ENCODE data around the gene LEKR1. TPM values are rescaled to one million over a fixed set of nuclear protein-coding genes. Genes with fewer than 3 reads are reported as not detected.

The LEKR1 gene
- total and polyA plus RNA-seq, 2 donors (not counting 3 experiments of a cell fraction or from before 2014, with no cell fraction given) = 0.07 to 0.64 TPM

GRCh38 chr3:156987946-156988345 lies 161.8 kb downstream of the LEKR1 start:
- CTCF ChIA-PET = interaction anchor here (1.0 kb wide), 1 partner anchor 9 kb away, joined by 5 read pairs; no protein-coding TSS in a partner anchor
- POLR2A ChIA-PET = no interaction called here
- Histone ChIP-seq H2AFZ (ENCODE audit: low read depth, low read length) (no peak overlapping the region), H3K4me1 (ENCODE audit: control insufficient read depth, extremely low read depth, insufficient read depth, low read length) (no peaks in the 10 kb centered on the region), H3K4me3 (replicated peaks in 1 of 3; ENCODE audit: insufficient read depth in 1 of 3, low read depth in 1 of 3, low read length in 3 of 3) (no peak overlapping the region), H3K79me2 (ENCODE audit: control insufficient read depth, insufficient read depth, low read length) (no peaks in the 10 kb centered on the region), H3K9me3 (replicated peaks; ENCODE audit: control insufficient read depth, insufficient read depth, low read length) (no peaks in the 10 kb centered on the region), H3K27me3 (ENCODE audit: control insufficient read depth in 2 of 2, insufficient read depth in 2 of 2, low read length in 2 of 2) (no peaks in the 10 kb centered on the region), H4K20me1 (replicated peaks; ENCODE audit: control insufficient read depth, extremely low read depth, insufficient read depth, low read length) (no peaks in the 10 kb centered on the region), H3K9ac (replicated peaks; ENCODE audit: extremely low read depth, insufficient read depth, low read length) (no peak overlapping the region), H3K9me1 (replicated peaks; ENCODE audit: control insufficient read depth, extremely low read depth, insufficient read depth, low read length) (no peaks in the 10 kb centered on the region), H3K4me2 (ENCODE audit: insufficient read depth, low read length) (no peak overlapping the region), H3K27ac (ENCODE audit: insufficient read depth, low read depth, low read length) (no peak overlapping the region), H3K36me3 (ENCODE audit: control insufficient read depth in 2 of 2, extremely low read depth in 1 of 2, insufficient read depth in 2 of 2, low read length in 2 of 2) (no peaks in the 10 kb centered on the region)
- TF ChIP-seq FOS (IDR thresholded peaks at IDR 0.05; ENCODE audit: borderline replicate concordance, insufficient read depth, low read length) (no peak), CTCF (IDR thresholded peaks at IDR 0.05; ENCODE audit: extremely low read depth in 1 of 2, insufficient read depth in 1 of 2, low read depth in 1 of 2, low read length in 2 of 2) (no peak), GATA2 (IDR thresholded peaks at IDR 0.05; ENCODE audit: insufficient read depth, insufficient read length, low read depth, low read length) (no peak), MYC (IDR thresholded peaks at IDR 0.05; ENCODE audit: low read depth, low read length) (no peak), JUN (IDR thresholded peaks at IDR 0.05; ENCODE audit: borderline replicate concordance, insufficient read depth, insufficient read length, low read depth) (no peak)
- DNase-seq (ENCODE audit: low read depth, low spot score) (no peak), FAIRE-seq (no peak)
- dilution Hi-C loops (cut with MboI; ENCODE audit: extremely low pct_ligation_motif_present, low sequenced_read_pairs) (no loop called here), intact Hi-C loops (cut with micrococcal nuclease) (no loop called here)
- no TSS peak for BruUV-seq (replicated peaks)

- intact Hi-C loops (cut with micrococcal nuclease) (no loop called here), dilution Hi-C loops (cut with MboI; ENCODE audit: extremely low pct_ligation_motif_present, low sequenced_read_pairs) (no loop called here)
- Histone ChIP-seq H3K9me3 (replicated peaks; ENCODE audit: control insufficient read depth, insufficient read depth, low read length) (no peaks in the 10 kb centered on the region), H3K4me1 (ENCODE audit: control insufficient read depth, extremely low read depth, insufficient read depth, low read length) (no peaks in the 10 kb centered on the region), H3K27me3 (ENCODE audit: control insufficient read depth in 2 of 2, insufficient read depth in 2 of 2, low read length in 2 of 2) (no peaks in the 10 kb centered on the region), H4K20me1 (replicated peaks; ENCODE audit: control insufficient read depth, extremely low read depth, insufficient read depth, low read length) (no peaks in the 10 kb centered on the region), H3K36me3 (ENCODE audit: control insufficient read depth in 2 of 2, extremely low read depth in 1 of 2, insufficient read depth in 2 of 2, low read length in 2 of 2) (no peaks in the 10 kb centered on the region), H3K4me3 (replicated peaks in 1 of 3; ENCODE audit: insufficient read depth in 1 of 3, low read depth in 1 of 3, low read length in 3 of 3) (no peak overlapping the region), H3K27ac (ENCODE audit: insufficient read depth, low read depth, low read length) (no peak overlapping the region), H3K79me2 (ENCODE audit: control insufficient read depth, insufficient read depth, low read length) (no peaks in the 10 kb centered on the region), H3K9ac (replicated peaks; ENCODE audit: extremely low read depth, insufficient read depth, low read length) (no peak overlapping the region), H3K9me1 (replicated peaks; ENCODE audit: control insufficient read depth, extremely low read depth, insufficient read depth, low read length) (no peaks in the 10 kb centered on the region), H2AFZ (ENCODE audit: low read depth, low read length) (no peak overlapping the region), H3K4me2 (ENCODE audit: insufficient read depth, low read length) (no peak overlapping the region)
- TF ChIP-seq MYC (IDR thresholded peaks at IDR 0.05; ENCODE audit: low read depth, low read length) (no peak), GATA2 (IDR thresholded peaks at IDR 0.05; ENCODE audit: insufficient read depth, insufficient read length, low read depth, low read length) (no peak), POLR2AphosphoS5 (IDR thresholded peaks at IDR 0.05; ENCODE audit: insufficient read depth, low read depth, low read length) (no peak), CTCF (IDR thresholded peaks at IDR 0.05; ENCODE audit: extremely low read depth in 1 of 2, insufficient read depth in 1 of 2, low read depth in 1 of 2, low read length in 2 of 2) (no peak), POLR2A (IDR thresholded peaks at IDR 0.05; ENCODE audit: low read depth, low read length) (no peak), EZH2 (IDR thresholded peaks at IDR 0.05; ENCODE audit: borderline replicate concordance, low read depth, low read length, severe bottlenecking) (no peak), JUN (IDR thresholded peaks at IDR 0.05; ENCODE audit: borderline replicate concordance, insufficient read depth, insufficient read length, low read depth) (no peak), MAX (IDR thresholded peaks at IDR 0.05; ENCODE audit: insufficient read depth, insufficient read length) (no peak)
- CTCF ChIA-PET = interaction anchor here (1.0 kb wide), 1 partner anchor 12 kb away, joined by 4 read pairs; no protein-coding TSS in a partner anchor
- DNase-seq (ENCODE audit: low read depth, low spot score) (no peak), FAIRE-seq (no peak)
- POLR2A ChIA-PET = no interaction called here
- BruUV-seq (replicated peaks) = no TSS peak
Observed at GRCh38 chr3:156997351-156997750, 171.2 kb downstream of the LEKR1 start.

Data from endothelial cell of umbilical vein (primary cell).